Astrocyte (in vitro differentiated cells and primary cell): Measurements from ENCODE around the gene CSNK1A1. TPM values are rescaled to one million over a fixed set of nuclear protein-coding genes. Genes with fewer than 3 reads are reported as not detected.

ENCODE experiments used
- DNase-seq: peaks from one replicate; pipeline ENCODE4 v3.0.0-alpha.2; 2010; ENCODE audit warnings: low read depth
- FAIRE-seq: peaks from 2 replicates; lab custom pipeline; 2011; peaks lifted over from hg19 to GRCh38; lab: Jason Lieb, UNC
- H2AFZ ChIP-seq: 2 replicates; pipeline ENCODE4 v1.6.0; 2012; ENCODE audit warnings: low read depth, low read length, inconsistent platforms
- H3K27ac ChIP-seq: 2 replicates; pipeline ENCODE4 v1.5.1; 2011; ENCODE audit warnings: low read depth, low read length, inconsistent platforms
- H3K27me3 ChIP-seq: 2 replicates; pipeline ENCODE4 v1.6.0; 2011; ENCODE audit warnings: low read length, inconsistent platforms; ENCODE audit not compliant: insufficient read depth
- H3K36me3 ChIP-seq: 2 replicates; pipeline ENCODE4 v1.5.1; 2011; ENCODE audit warnings: low read length, inconsistent platforms; ENCODE audit not compliant: insufficient read depth
- H3K4me1 ChIP-seq: 2 replicates; pipeline ENCODE4 v1.5.1; 2011; ENCODE audit warnings: low read length, inconsistent platforms; ENCODE audit not compliant: insufficient read depth
- H3K4me2 ChIP-seq: 2 replicates; pipeline ENCODE4 v1.6.0; 2012; ENCODE audit warnings: low read length, inconsistent platforms
- H3K4me3 ChIP-seq: 2 replicates; pipeline ENCODE4 v1.5.1; 2011; ENCODE audit warnings: low read depth, mild to moderate bottlenecking, low read length, inconsistent platforms; ENCODE audit not compliant: insufficient read depth
- H3K79me2 ChIP-seq: 2 replicates; pipeline ENCODE4 v1.6.0; 2012; ENCODE audit warnings: mild to moderate bottlenecking, low read length, inconsistent platforms; ENCODE audit not compliant: insufficient read depth
- H3K9ac ChIP-seq: 2 replicates; pipeline ENCODE4 v1.6.0; 2012; ENCODE audit warnings: mild to moderate bottlenecking, low read length, inconsistent platforms
- H3K9me3 ChIP-seq: 2 replicates; pipeline ENCODE4 v1.5.1; 2012; ENCODE audit warnings: low read depth, mild to moderate bottlenecking, low read length, inconsistent platforms; ENCODE audit not compliant: insufficient read depth
- H4K20me1 ChIP-seq: 2 replicates; pipeline ENCODE4 v1.6.0; 2012; ENCODE audit warnings: low read length, inconsistent platforms; ENCODE audit not compliant: insufficient read depth
- H3K27ac Mint-ChIP-seq: one replicate; pipeline ENCODE4 v1.8.0; 2021; ENCODE audit warnings: mild to moderate bottlenecking, mixed read lengths; ENCODE audit not compliant: unreplicated experiment
- H3K27me3 Mint-ChIP-seq: one replicate; pipeline ENCODE4 v1.8.0; 2021; ENCODE audit warnings: low read depth, mixed read lengths; ENCODE audit not compliant: unreplicated experiment
- H3K36me3 Mint-ChIP-seq: one replicate; pipeline ENCODE4 v1.8.0; 2021; ENCODE audit warnings: low read depth, mixed read lengths; ENCODE audit not compliant: unreplicated experiment
- H3K4me1 Mint-ChIP-seq: one replicate; pipeline ENCODE4 v1.8.0; 2021; ENCODE audit warnings: low read depth, mixed read lengths; ENCODE audit not compliant: unreplicated experiment
- H3K4me3 Mint-ChIP-seq: one replicate; pipeline ENCODE4 v1.8.0; 2021; ENCODE audit warnings: mild to moderate bottlenecking, moderate library complexity, mixed read lengths; ENCODE audit not compliant: unreplicated experiment
- H3K9me3 Mint-ChIP-seq: one replicate; pipeline ENCODE4 v1.8.0; 2021; ENCODE audit warnings: mild to moderate bottlenecking, mixed read lengths; ENCODE audit not compliant: unreplicated experiment
- CTCF ChIP-seq: IDR thresholded peaks from 2 replicates; pipeline ENCODE4 v1.5.1; 2011; ENCODE audit warnings: low read depth, mild to moderate bottlenecking, inconsistent platforms, low read length, moderate library complexity; ENCODE audit not compliant: insufficient read depth
- EZH2 ChIP-seq: IDR thresholded peaks from 2 replicates; pipeline ENCODE4 v1.6.1; 2012; ENCODE audit warnings: mild to moderate bottlenecking, low read length, inconsistent platforms; ENCODE audit not compliant: insufficient read depth
- total RNA-seq: library from RNA; stranded (reverse); gene quantifications from 2 replicates; pipeline ENCODE4 v1.2.1, GENCODE V29; 2021

CSNK1A1 gene
- total RNA-seq, 1 donor from 2014 or later: 384 TPM

- no peaks in the 10 kb centered on the region for H3K27me3 Mint-ChIP-seq
- H3K4me1 ChIP-seq: peaks cover 15% of the 10 kb centered on the region
- H3K4me1 Mint-ChIP-seq: peaks cover 58% of the 10 kb centered on the region
- H3K27ac Mint-ChIP-seq: peak overlapping the region; percentile 63
- peaks cover 61% of the 10 kb centered on the region for H3K36me3 ChIP-seq
- H3K4me2 ChIP-seq: no peak overlapping the region
- no peaks in the 10 kb centered on the region for H3K9me3 ChIP-seq
- peak overlapping the region; percentile 62 for H3K27ac ChIP-seq
- no peaks in the 10 kb centered on the region for H3K27me3 ChIP-seq
- H3K9ac ChIP-seq: no peak overlapping the region
- H3K79me2 ChIP-seq: peaks cover 7% of the 10 kb centered on the region
- DNase-seq (peak; percentile 49), FAIRE-seq (peak; percentile 47)
- no peak overlapping the region for H3K4me3 Mint-ChIP-seq
- peaks cover 15% of the 10 kb centered on the region for H4K20me1 ChIP-seq
- TF ChIP-seq EZH2 (no peak), CTCF (no peak)
- no peaks in the 10 kb centered on the region for H3K9me3 Mint-ChIP-seq
- H2AFZ ChIP-seq: no peak overlapping the region
- no peak overlapping the region for H3K4me3 ChIP-seq
- peaks cover 11% of the 10 kb centered on the region for H3K36me3 Mint-ChIP-seq
These were observed 55.1 kb downstream of the CSNK1A1 start for GRCh38 chr5:149496166-149496565.

GRCh38 chr5:149495673-149496072 lies 55.6 kb downstream of the CSNK1A1 start:
- Mint-ChIP-seq H3K36me3 (peaks cover 11% of the 10 kb centered on the region), H3K27ac (peak overlapping the region; percentile 63), H3K4me1 (peaks cover 56% of the 10 kb centered on the region), H3K4me3 (no peak overlapping the region), H3K9me3 (no peaks in the 10 kb centered on the region), H3K27me3 (no peaks in the 10 kb centered on the region)
- H3K9me3 ChIP-seq: no peaks in the 10 kb centered on the region
- no peak overlapping the region for H3K9ac ChIP-seq
- no peak overlapping the region for H3K4me3 ChIP-seq
- FAIRE-seq (no peak), DNase-seq (no peak)
- H3K4me2 ChIP-seq: no peak overlapping the region
- peaks cover 14% of the 10 kb centered on the region for H4K20me1 ChIP-seq
- H3K79me2 ChIP-seq: peaks cover 7% of the 10 kb centered on the region
- H3K36me3 ChIP-seq: peaks cover 57% of the 10 kb centered on the region
- no peak overlapping the region for H2AFZ ChIP-seq
- peaks cover 11% of the 10 kb centered on the region for H3K4me1 ChIP-seq
- H3K27ac ChIP-seq: no peak overlapping the region
- H3K27me3 ChIP-seq: no peaks in the 10 kb centered on the region
- TF ChIP-seq CTCF (no peak), EZH2 (no peak)

- Histone ChIP-seq H4K20me1 (peaks cover 11% of the 10 kb centered on the region), H3K27ac (no peak overlapping the region), H3K36me3 (peaks cover 46% of the 10 kb centered on the region), H3K79me2 (peaks cover 2% of the 10 kb centered on the region), H3K27me3 (no peaks in the 10 kb centered on the region), H3K9ac (no peak overlapping the region), H3K4me1 (peaks cover 11% of the 10 kb centered on the region), H3K4me3 (no peak overlapping the region), H3K9me3 (no peaks in the 10 kb centered on the region), H2AFZ (no peak overlapping the region), H3K4me2 (no peak overlapping the region)
- peak overlapping the region; percentile 42 for H3K27ac Mint-ChIP-seq
- peaks cover 50% of the 10 kb centered on the region for H3K4me1 Mint-ChIP-seq
- H3K36me3 Mint-ChIP-seq: peaks cover 7% of the 10 kb centered on the region
- no peak overlapping the region for H3K4me3 Mint-ChIP-seq
- no peak for TF ChIP-seq EZH2
- TF ChIP-seq CTCF: no peak
- no peaks in the 10 kb centered on the region for H3K27me3 Mint-ChIP-seq
- H3K9me3 Mint-ChIP-seq: no peaks in the 10 kb centered on the region
- FAIRE-seq (no peak), DNase-seq (no peak)
These were observed 57.9 kb downstream of the CSNK1A1 start for GRCh38 chr5:149493316-149493715.
